ENCODE results near the gene PM20D1. TPM values are rescaled to one million over a fixed set of nuclear protein-coding genes. Genes with fewer than 3 reads are reported as not detected.

The PM20D1 gene
- total RNA-seq, 2 experiments from 2014 or later: 0.43 to 0.81 TPM

Other genes with a start within 250 kb of the PM20D1 start
- gene ELK4, start 218.1 kb downstream of the PM20D1 start, total RNA-seq: 10 to 100 TPM; 80.6 to 83.0 TPM
- under 1 TPM in 1 of 2 experiments, not detected in 1; 0.18 TPM for gene SLC45A3, start 169.6 kb downstream of the PM20D1 start, total RNA-seq
- gene NUCKS1, start 100.0 kb downstream of the PM20D1 start, total RNA-seq: 100 to 1,000 TPM; 163 to 185 TPM
- 10 to 100 TPM; 67.6 to 72.3 TPM for gene RAB29, start 74.7 kb downstream of the PM20D1 start, total RNA-seq
- gene SLC41A1, start 36.9 kb downstream of the PM20D1 start, total RNA-seq: 10 to 100 TPM; 15.1 to 17.8 TPM
- gene SLC26A9, start 93.3 kb upstream of the PM20D1 start, total RNA-seq: not detected
- gene RAB7B, start 153.3 kb upstream of the PM20D1 start, total RNA-seq: not detected
- gene CTSE, start 173.8 kb upstream of the PM20D1 start, total RNA-seq: not detected
- gene RHEX, start 203.0 kb upstream of the PM20D1 start, total RNA-seq: not detected